ENCODE results near the gene PRR3.

PRR3 gene

GRCh38 chr6:30612213-30612612 is 55.1 kb downstream of the PRR3 start:
- DNase-seq (ENCODE audit: low read depth in 2 of 2): no peak

DNA sequence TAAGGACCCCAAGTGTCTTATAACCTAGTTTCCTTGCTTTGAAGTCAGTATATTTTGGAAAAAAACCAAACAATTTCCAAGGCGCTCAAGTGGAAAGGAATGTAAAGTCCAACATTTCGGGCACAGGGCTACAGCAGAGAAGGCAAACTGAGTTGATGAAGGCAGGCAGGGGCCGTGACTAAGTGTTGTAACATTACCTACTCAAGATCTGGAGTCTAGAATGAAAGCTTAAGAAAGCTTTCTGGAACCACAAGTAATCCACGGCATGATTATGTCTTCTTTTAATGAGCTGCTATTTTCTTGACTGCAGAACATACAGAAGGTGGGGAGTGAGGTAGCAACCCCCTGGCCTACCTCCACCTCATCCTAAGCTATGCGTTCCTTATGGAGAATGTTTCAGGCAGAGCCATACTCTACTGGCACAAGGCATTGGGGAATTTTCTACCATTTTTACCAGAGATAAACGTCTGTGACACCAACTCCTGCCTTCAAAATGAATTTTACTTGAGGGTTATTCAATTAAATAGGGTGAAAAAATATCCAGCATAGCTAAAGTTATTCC is 55.7 kb downstream of the PRR3 start:
- no peak for DNase-seq (ENCODE audit: low read depth in 2 of 2)

Data from stimulated activated CD8-positive, alpha-beta memory T cell treated with anti-CD3 and anti-CD28 coated beads, Interleukin-15, amount 100 ng/mL, for 48 hours (primary cell).